ENCODE data around the gene COMMD6. TPM values are rescaled to one million over a fixed set of nuclear protein-coding genes. Genes with fewer than 3 reads are reported as not detected.
A peak's percentile ranks its signal among the peaks of the same experiment; 100 is the strongest.

COMMD6 gene
- total and polyA plus RNA-seq, 2 of the 4 experiments (the other 2 are of a cell fraction): 63.5 to 144 TPM

- no TSS peak for BruUV-seq (replicated peaks)
- H3K27ac ChIP-seq (ENCODE audit: insufficient read depth, low read length): peak within 1 kb of the TSS; percentile 25
- POLR2A ChIA-PET (ENCODE audit: unreplicated experiment): interaction anchor here (0.5 to 0.7 kb wide), 4 partner anchors 11 to 170 kb away, joined by 3 to 4 read pairs (median 3); no protein-coding TSS in a partner anchor
Measured at GRCh38 chr13:75482070-75482819, 55.4 kb downstream of the COMMD6 start, which contains the start of gene TBC1D4. Gene TBC1D4 (minus strand): TSS chr13:75482169. CDS start chr13:75481767, 402 bp downstream.

More at GRCh38 chr13:75482070-75482819, 55.4 kb downstream of the COMMD6 start, which contains the start of gene TBC1D4:
- Histone ChIP-seq H3K4me2 (ENCODE audit: low read depth, low read length) (peak within 1 kb of the TSS; percentile 87), H3K18ac (ENCODE audit: low read depth, low read length) (no peak within 1 kb of the TSS), H3K4me1 (ENCODE audit: control insufficient read depth, insufficient read depth, low read length) (peaks cover 3% of the 10 kb centered on the region; the same call in 1 of the 2 replicates), H3K9me1 (ENCODE audit: insufficient read depth, low read length) (0 out of 2 replicates have a peak, but pooled peaks cover 4% of the 10 kb centered on the region), H2AK9ac (replicated peaks; ENCODE audit: low read depth, low read length, poor library complexity) (peak within 1 kb of the TSS; percentile 73), H2BK15ac (ENCODE audit: low read depth, low read length) (no peak within 1 kb of the TSS), H2AK5ac (ENCODE audit: low read depth, low read length) (no peak within 1 kb of the TSS), H3K36me3 (ENCODE audit: control insufficient read depth, insufficient read depth, low read length) (no peaks in the 10 kb centered on the region), H3K79me1 (ENCODE audit: low read depth in 1 of 2, low read length in 2 of 2) (peaks cover 5 to 21% of the 10 kb centered on the region in 2 experiments), H2BK5ac (ENCODE audit: low read depth, low read length, poor library complexity, severe bottlenecking) (peak within 1 kb of the TSS; percentile 7), H4K8ac (ENCODE audit: low read depth in 2 of 2, low read length in 2 of 2) (no peak within 1 kb of the TSS; a peak in 1 of 4 replicates), H4K91ac (ENCODE audit: insufficient read depth, low read depth, low read length) (no peak within 1 kb of the TSS), H2AFZ (replicated peaks; ENCODE audit: low read length, poor library complexity) (peak within 1 kb of the TSS; percentile 91), H4K20me1 (ENCODE audit: insufficient read depth, low read length) (0 out of 2 replicates have a peak, but pooled peaks cover 3% of the 10 kb centered on the region), H3K14ac (replicated peaks; ENCODE audit: low read depth, low read length) (no peak within 1 kb of the TSS), H2BK20ac (ENCODE audit: low read depth, low read length) (no peak within 1 kb of the TSS), H3K9me3 (ENCODE audit: control insufficient read depth, insufficient read depth, low read length) (no peaks in the 10 kb centered on the region), H3K4me3 (ENCODE audit: insufficient read depth, low read depth, low read length) (peak within 1 kb of the TSS; percentile 49), H3K9ac (ENCODE audit: low read depth, low read length) (peak within 1 kb of the TSS; percentile 57), H4K5ac (ENCODE audit: low read depth, low read length) (no peak within 1 kb of the TSS), H3K4ac (ENCODE audit: low read depth, low read length) (peak within 1 kb of the TSS; percentile 14; the same call in 1 of the 2 replicates), H3K56ac (ENCODE audit: extremely low read depth, insufficient read depth, low read length) (no peak within 1 kb of the TSS), H3K23ac (ENCODE audit: low read depth, low read length) (peak within 1 kb of the TSS; percentile 36; the same call in 1 of the 2 replicates), H3K27me3 (ENCODE audit: control insufficient read depth, insufficient read depth, low read length) (no peaks in the 10 kb centered on the region), H2BK120ac (ENCODE audit: low read depth, low read length) (no peak within 1 kb of the TSS; the same call in 1 of the 2 replicates)
- DNase-seq (peak; percentile 82), ATAC-seq (ENCODE audit: low read depth) (peak; percentile 86)
- 0% methylated on average over 6 of the region's 58 CpGs; no CpG with 5 or more reads in 1 of the 2 experiments for WGBS, 2 experiments (ENCODE audit: extremely low coverage in 2 of 2, insufficient read length in 1 of 2)
- CTCF ChIA-PET: interaction anchor here (0.6 to 1.5 kb wide), 18 partner anchors 8 to 844 kb away, joined by 3 to 8 read pairs (median 4); partner anchors contain the start of gene COMMD6
- intact Hi-C loops (cut with micrococcal nuclease) (loop anchor here (1.0 to 2.0 kb wide), 3 partner anchors 67 to 155 kb away; partner anchors contain the start of genes LMO7 and UCHL3), in situ Hi-C loops (cut with MboI; ENCODE audit: low sequenced_read_pairs) (loop anchor here (5.0 kb wide), 1 partner anchor 65 kb away; the partner anchor contains the start of gene UCHL3), dilution Hi-C loops (cut with HindIII; ENCODE audit: low sequenced_read_pairs, unreplicated experiment) (no loop called here)
- TF ChIP-seq NFE2L2 (IDR thresholded peaks at IDR 0.05; ENCODE audit: low read depth, low read length) (no peak), POLR2A (IDR thresholded peaks at IDR 0.05; ENCODE audit: low read depth, low read length) (0 out of 2 replicates have a peak, but pooled peaks have one; percentile 39), CHD1 (IDR thresholded peaks at IDR 0.05; ENCODE audit: low read depth, low read length) (no peak), MAZ (IDR thresholded peaks at IDR 0.05; ENCODE audit: borderline replicate concordance, low read depth, low read length) (peak; percentile 81; the same call in 1 of the 2 replicates), CTCF (conservative IDR thresholded peaks at IDR 0.05; ENCODE audit: low read depth, low read length) (peak; percentile 84), SMC3 (IDR thresholded peaks at IDR 0.05; ENCODE audit: low read depth, low read length) (peak; percentile 57), RAD21 (IDR thresholded peaks at IDR 0.05; ENCODE audit: low read length) (peak; percentile 57), RFX5 (IDR thresholded peaks at IDR 0.05; ENCODE audit: low read depth, low read length) (no peak), MXI1 (IDR thresholded peaks at IDR 0.05; ENCODE audit: borderline replicate concordance, low read depth, low read length) (peak; percentile 64; the same call in 1 of the 2 replicates)
- TF ChIP-seq, protein P1, sequence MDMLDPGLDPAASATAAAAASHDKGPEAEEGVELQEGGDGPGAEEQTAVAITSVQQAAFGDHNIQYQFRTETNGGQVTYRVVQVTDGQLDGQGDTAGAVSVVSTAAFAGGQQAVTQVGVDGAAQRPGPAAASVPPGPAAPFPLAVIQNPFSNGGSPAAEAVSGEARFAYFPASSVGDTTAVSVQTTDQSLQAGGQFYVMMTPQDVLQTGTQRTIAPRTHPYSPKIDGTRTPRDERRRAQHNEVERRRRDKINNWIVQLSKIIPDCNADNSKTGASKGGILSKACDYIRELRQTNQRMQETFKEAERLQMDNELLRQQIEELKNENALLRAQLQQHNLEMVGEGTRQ (IDR thresholded peaks at IDR 0.05; ENCODE audit: low read depth, low read length): no peak

Measured in IMR-90 (cell line).